ENCODE results near the gene NR1H2.

Gene NR1H2

GRCh38 chr19:50415661-50416033 is 39.4 kb downstream of the NR1H2 start:
- no peak for TF ChIP-seq CTCF (conservative IDR thresholded peaks at IDR 0.05)
- H3K27ac ChIP-seq: no peak overlapping the region

- TF ChIP-seq CTCF (conservative IDR thresholded peaks at IDR 0.05): no peak
- no peak overlapping the region for H3K27ac ChIP-seq
Measured at GRCh38 chr19:50416034-50416977, 40.0 kb downstream of the NR1H2 start.

- TF ChIP-seq CTCF (conservative IDR thresholded peaks at IDR 0.05): no peak
Measured at GRCh38 chr19:50417111-50418081, 41.1 kb downstream of the NR1H2 start.

GRCh38 chr19:50418176-50419021 is 42.1 kb downstream of the NR1H2 start, which contains the start of gene SPIB:
TSS of gene SPIB (plus strand) at chr19:50418938. CDS start at chr19:50418963, 25 bp downstream.
- TF ChIP-seq CTCF (conservative IDR thresholded peaks at IDR 0.05): no peak
- H3K27ac ChIP-seq: no peak within 1 kb of the TSS

More at GRCh38 chr19:50417111-50418081, 41.1 kb downstream of the NR1H2 start:
- no peak overlapping the region for H3K27ac ChIP-seq

GRCh38 chr19:50419022-50419579 is 42.8 kb downstream of the NR1H2 start:
- H3K27ac ChIP-seq: no peak overlapping the region
- TF ChIP-seq CTCF (conservative IDR thresholded peaks at IDR 0.05): no peak

GRCh38 chr19:50419580-50420035 is 43.4 kb downstream of the NR1H2 start:
- no peak overlapping the region for H3K27ac ChIP-seq
- no peak for TF ChIP-seq CTCF (conservative IDR thresholded peaks at IDR 0.05)
